GM21576 (cell line): ENCODE data around the gene CCNF.
"Not testable (repeated sequence)": the region's sequence is repeated elsewhere in the genome, so short reads cannot be mapped to it uniquely, and the experiment has no call there.

Experiments
- ATAC-seq: cut with Tn5 transposase; IDR thresholded peaks from one replicate; pipeline ENCODE4 v1.9.1; 2021; ENCODE audit warnings: mild to moderate bottlenecking, moderate library complexity; ENCODE audit not compliant: unreplicated experiment

Gene CCNF, protein sequence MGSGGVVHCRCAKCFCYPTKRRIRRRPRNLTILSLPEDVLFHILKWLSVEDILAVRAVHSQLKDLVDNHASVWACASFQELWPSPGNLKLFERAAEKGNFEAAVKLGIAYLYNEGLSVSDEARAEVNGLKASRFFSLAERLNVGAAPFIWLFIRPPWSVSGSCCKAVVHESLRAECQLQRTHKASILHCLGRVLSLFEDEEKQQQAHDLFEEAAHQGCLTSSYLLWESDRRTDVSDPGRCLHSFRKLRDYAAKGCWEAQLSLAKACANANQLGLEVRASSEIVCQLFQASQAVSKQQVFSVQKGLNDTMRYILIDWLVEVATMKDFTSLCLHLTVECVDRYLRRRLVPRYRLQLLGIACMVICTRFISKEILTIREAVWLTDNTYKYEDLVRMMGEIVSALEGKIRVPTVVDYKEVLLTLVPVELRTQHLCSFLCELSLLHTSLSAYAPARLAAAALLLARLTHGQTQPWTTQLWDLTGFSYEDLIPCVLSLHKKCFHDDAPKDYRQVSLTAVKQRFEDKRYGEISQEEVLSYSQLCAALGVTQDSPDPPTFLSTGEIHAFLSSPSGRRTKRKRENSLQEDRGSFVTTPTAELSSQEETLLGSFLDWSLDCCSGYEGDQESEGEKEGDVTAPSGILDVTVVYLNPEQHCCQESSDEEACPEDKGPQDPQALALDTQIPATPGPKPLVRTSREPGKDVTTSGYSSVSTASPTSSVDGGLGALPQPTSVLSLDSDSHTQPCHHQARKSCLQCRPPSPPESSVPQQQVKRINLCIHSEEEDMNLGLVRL

GRCh38 chr16:2429034-2429770 is at the start of gene CCNF:
Gene CCNF, plus strand, starts transcription at chr16:2429447. Its CDS starts 35 bp downstream, at chr16:2429482.
- peak; percentile 84 for ATAC-seq

DNA sequence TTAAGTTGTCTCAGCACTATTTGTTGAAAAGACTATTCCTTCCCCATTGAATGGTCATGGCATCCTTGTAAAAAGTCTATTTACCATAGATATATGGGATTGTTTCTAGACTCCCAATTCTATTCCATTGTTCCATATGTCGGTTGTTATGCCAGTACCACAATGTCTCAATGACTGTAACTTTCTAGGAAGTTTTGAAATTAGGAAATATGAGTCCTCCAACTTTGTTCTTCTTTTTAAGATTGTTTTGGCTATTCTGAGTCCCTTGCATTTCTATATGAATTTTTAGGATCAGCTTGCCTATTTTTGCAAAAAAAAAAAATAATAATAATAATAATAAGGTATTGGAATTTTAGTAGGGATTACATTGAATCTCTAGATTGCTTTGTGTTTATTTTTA is 45.7 kb upstream of the CCNF start:
- no peak for ATAC-seq

DNA sequence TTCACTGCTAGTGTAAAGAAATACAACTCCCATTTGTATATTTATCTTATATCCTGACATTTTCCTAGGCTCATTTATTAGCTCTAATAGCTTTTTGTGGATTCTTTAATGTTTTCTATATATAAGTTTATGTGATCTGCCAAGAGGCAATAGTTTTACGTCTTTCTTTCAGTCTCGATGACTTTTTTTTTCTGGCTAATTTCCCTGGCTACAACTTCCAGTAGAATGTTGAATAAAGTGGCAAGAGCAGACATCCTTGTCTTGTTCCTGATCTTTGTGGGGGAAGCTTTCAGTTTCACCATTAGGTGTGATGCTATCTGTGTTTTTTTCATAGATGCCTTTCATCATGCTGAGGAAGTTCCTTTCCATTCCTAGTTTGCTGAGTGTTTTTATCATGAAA is 44.8 kb upstream of the CCNF start:
- ATAC-seq: no peak

GRCh38 chr16:2385190-2385836 is 43.9 kb upstream of the CCNF start:
- no peak for ATAC-seq

- not testable (repeated sequence) for ATAC-seq
Measured at GRCh38 chr16:2385982-2386381, 43.3 kb upstream of the CCNF start.

GRCh38 chr16:2386990-2387389 is 42.3 kb upstream of the CCNF start:
- ATAC-seq: no peak

DNA sequence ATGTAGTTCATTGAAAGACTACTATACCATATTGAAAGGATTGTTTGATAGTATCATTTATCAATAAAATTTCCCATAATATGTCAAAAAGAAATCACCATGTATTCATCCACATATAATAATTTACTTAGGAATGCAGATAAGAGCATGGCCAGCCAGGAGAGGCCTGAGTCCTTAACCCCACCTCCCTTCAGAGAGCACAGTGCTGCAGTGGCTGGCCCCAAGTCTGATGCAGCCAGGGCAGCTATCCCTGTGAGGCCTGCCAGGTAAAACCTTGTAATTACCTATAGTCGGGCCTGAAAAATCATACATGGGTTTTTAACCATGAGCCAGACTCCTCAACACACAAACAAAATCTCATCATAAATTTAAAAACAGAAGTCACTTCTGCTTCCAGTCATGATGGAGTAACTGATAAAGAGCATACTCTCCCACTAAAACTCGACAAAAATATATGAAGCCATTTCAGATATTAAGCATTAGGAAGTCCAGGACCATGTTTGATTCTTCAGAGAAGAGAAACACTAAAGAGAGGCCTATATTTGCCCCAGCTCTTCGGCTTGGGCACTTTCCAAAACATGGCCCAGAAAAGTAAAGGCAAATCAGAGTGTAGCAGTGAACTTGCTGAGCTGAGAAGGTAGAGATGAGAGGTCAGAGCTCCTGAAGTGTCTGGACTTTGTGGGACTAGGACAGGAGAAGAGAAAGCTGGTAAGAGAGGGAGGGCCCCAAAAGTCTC is 40.9 kb upstream of the CCNF start:
- ATAC-seq: no peak

- no peak for ATAC-seq
Measured at GRCh38 chr16:2388875-2389433, 40.3 kb upstream of the CCNF start.

- no peak for ATAC-seq
Measured at GRCh38 chr16:2392025-2392424, 37.2 kb upstream of the CCNF start.

DNA sequence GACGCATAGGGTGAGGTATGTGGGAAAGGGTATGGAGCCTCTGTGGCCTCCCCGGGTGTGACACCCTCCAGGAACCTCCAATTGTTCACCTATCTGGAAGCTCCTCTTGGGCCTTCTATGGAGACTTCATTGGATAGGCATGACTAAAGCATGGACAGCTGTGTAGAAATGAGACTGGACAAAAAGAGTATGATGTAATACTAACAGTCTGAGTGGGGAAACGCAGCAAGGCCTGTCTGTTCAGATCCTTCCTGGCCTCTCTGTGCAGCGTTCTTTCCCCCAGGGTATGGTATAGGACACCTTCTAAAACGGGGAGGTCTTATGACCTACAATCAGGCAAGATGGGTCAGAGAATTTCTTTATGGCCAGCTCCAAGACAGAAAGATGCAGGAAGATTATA is 30.7 kb upstream of the CCNF start:
- no peak for ATAC-seq

- no peak for ATAC-seq
Measured at GRCh38 chr16:2404099-2404498, 25.1 kb upstream of the CCNF start.

- ATAC-seq: no peak
Measured at GRCh38 chr16:2415085-2415484, 14.2 kb upstream of the CCNF start.

DNA sequence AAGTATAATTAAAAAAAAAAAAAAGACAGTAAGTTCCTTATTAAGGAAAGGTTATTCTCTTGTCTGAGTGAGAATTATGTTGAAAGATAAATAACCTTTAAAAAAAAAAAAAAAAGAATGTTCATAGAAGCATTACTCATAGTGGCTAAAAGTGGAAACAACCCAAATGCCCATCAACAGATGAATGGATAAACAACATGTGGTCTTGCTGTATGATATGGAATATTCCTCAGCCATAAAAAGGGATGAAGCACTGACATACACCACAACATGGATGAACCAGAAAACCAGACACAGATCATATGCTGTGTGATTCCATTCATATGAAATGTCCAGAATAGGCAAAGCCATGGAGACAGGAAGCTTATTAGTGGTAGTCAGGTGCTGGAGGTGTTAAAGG is 9.2 kb upstream of the CCNF start:
- ATAC-seq: no peak

GRCh38 chr16:2422123-2422867 is 7.0 kb upstream of the CCNF start:
- no peak for ATAC-seq

GRCh38 chr16:2424061-2425007 is 4.9 kb upstream of the CCNF start:
- no peak for ATAC-seq

DNA sequence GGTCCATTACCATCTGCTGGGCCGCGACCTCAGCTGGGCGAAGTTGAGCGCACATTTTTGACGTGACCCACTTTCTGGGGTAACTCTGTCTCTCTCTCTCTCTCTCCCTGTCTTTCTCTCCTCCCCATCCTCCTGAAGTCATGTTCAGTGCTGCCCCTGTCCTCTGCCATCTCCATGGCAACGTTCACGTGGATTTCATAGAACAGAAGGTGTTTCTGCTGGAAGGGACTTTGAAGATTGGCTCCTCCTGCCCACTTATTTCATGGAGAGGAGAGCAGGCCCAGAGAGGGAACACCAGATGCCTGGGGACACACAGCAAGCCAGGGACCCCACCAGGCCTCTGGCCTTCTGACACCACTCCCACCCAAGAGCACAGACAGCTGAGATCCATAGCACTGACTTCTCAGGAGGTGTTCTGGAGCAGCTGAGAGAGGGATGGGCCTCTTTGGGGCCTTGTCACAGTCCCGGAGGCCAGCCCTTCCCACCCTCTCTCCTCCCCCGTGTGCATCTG is 4.2 kb upstream of the CCNF start:
- ATAC-seq: no peak

DNA sequence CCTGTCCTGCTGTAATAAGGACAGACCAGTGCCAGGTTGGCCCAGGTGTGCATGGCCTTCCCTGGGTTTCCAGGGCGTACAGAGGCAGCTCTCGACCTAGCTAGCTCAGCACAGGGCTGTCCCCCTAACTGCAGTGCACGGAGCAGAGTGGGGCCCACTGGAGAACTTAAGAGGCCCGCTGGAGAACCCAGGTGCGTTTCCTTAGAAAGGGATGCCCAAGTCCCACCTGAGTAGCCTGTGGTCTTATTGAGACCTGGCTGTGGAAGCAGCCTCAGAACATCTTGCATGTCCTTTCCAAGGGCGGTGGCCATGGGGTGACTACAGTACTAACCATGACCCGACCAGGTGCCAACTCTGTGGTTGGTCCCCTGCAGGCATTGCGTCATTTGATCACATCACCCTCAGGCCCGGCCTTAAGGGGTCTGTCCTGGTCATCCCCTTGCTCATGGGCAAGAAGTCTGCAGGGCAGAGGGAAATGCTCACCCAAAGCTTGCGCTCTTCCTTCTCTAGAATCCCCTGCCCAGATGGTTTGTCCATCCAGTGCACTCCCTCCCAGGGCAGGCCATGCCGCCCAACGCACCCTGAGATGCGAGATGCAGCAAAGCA is 3.3 kb upstream of the CCNF start:
- ATAC-seq: no peak

DNA sequence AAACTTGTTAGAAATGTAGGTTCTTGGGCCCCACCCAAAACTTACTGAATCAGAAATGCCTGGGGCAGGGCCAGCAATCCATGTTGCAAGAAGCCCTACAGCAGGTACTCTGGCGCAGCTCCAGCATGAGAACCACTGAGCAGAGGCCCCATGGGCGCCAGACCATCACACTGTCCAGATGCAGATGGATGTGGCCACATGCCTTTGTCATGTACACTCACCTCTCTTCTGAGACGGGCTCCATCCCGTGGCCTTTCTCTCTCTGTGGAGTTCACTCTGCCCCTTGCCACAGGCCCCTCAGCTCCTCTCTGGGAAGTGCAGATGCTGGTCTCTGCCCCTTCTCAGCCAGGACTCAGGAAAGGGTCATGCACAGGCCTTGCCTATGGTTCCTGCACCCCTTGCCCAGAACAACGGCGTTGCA is 2.3 kb upstream of the CCNF start:
- ATAC-seq: no peak
